ENCODE measurements around the gene AJAP1. TPM values are rescaled to one million over a fixed set of nuclear protein-coding genes. Genes with fewer than 3 reads are reported as not detected.
A peak's percentile ranks its signal among the peaks of the same experiment; 100 is the strongest.

The AJAP1 gene
- total and polyA plus RNA-seq, 2 experiments from 2014 or later = not detected

- H2AFZ ChIP-seq = no peak overlapping the region
- no peaks in the 10 kb centered on the region for H3K27me3 ChIP-seq (ENCODE audit: insufficient read depth)
- peaks cover 62% of the 10 kb centered on the region for H3K27me3 Mint-ChIP-seq (ENCODE audit: insufficient read depth, low read depth, poor library complexity)
- H3K79me2 ChIP-seq (replicated peaks; ENCODE audit: insufficient read depth) = no peaks in the 10 kb centered on the region
- H3K9me3 Mint-ChIP-seq = no peaks in the 10 kb centered on the region
- no peaks in the 10 kb centered on the region for H3K4me1 ChIP-seq (ENCODE audit: insufficient read depth)
- DNase-seq (ENCODE audit: low spot score) (no peak), ATAC-seq (no peak)
- H3K36me3 ChIP-seq (ENCODE audit: insufficient read depth) = peaks cover 4% of the 10 kb centered on the region; the same call in 1 of the 2 replicates
- H3K4me3 ChIP-seq = no peak overlapping the region
- H3K9me2 ChIP-seq (ENCODE audit: insufficient read depth) = no peaks in the 10 kb centered on the region
- H3F3A ChIP-seq (replicated peaks; ENCODE audit: low read depth) = no peaks in the 10 kb centered on the region
- H3K27ac ChIP-seq (ENCODE audit: low read depth) = no peak overlapping the region
- H3K4me1 Mint-ChIP-seq = peaks cover 57% of the 10 kb centered on the region
- peak overlapping the region; percentile 59 for H3K4me3 Mint-ChIP-seq
- no peaks in the 10 kb centered on the region; the same call in 2 of the 3 replicates for H3K36me3 Mint-ChIP-seq (ENCODE audit: low read depth)
- H3K27ac Mint-ChIP-seq = no peak overlapping the region
- no peaks in the 10 kb centered on the region for H4K20me1 ChIP-seq (replicated peaks; ENCODE audit: insufficient read depth)
- no peak overlapping the region for H3K4me2 ChIP-seq
- TF ChIP-seq, protein P1, sequence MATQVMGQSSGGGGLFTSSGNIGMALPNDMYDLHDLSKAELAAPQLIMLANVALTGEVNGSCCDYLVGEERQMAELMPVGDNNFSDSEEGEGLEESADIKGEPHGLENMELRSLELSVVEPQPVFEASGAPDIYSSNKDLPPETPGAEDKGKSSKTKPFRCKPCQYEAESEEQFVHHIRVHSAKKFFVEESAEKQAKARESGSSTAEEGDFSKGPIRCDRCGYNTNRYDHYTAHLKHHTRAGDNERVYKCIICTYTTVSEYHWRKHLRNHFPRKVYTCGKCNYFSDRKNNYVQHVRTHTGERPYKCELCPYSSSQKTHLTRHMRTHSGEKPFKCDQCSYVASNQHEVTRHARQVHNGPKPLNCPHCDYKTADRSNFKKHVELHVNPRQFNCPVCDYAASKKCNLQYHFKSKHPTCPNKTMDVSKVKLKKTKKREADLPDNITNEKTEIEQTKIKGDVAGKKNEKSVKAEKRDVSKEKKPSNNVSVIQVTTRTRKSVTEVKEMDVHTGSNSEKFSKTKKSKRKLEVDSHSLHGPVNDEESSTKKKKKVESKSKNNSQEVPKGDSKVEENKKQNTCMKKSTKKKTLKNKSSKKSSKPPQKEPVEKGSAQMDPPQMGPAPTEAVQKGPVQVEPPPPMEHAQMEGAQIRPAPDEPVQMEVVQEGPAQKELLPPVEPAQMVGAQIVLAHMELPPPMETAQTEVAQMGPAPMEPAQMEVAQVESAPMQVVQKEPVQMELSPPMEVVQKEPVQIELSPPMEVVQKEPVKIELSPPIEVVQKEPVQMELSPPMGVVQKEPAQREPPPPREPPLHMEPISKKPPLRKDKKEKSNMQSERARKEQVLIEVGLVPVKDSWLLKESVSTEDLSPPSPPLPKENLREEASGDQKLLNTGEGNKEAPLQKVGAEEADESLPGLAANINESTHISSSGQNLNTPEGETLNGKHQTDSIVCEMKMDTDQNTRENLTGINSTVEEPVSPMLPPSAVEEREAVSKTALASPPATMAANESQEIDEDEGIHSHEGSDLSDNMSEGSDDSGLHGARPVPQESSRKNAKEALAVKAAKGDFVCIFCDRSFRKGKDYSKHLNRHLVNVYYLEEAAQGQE (IDR thresholded peaks at IDR 0.05; ENCODE audit: unreplicated experiment) = no peak
- TF ChIP-seq POLR2AphosphoS5 (IDR thresholded peaks at IDR 0.05; ENCODE audit: low read depth) (no peak), CREB1 (CRISPR knock-in tag; IDR thresholded peaks at IDR 0.05; ENCODE audit: low read depth) (no peak), EZH2phosphoT487 (IDR thresholded peaks at IDR 0.05; ENCODE audit: unreplicated experiment) (no peak), JUNB (IDR thresholded peaks at IDR 0.05; ENCODE audit: unreplicated experiment) (no peak), ZNF114 (CRISPR knock-in tag; IDR thresholded peaks at IDR 0.05) (no peak), ETS1 (IDR thresholded peaks at IDR 0.05) (no peak), EZH2 (IDR thresholded peaks at IDR 0.05; ENCODE audit: low read depth, unreplicated experiment) (no peak), NANOG (IDR thresholded peaks at IDR 0.05; ENCODE audit: borderline replicate concordance) (no peak)
- TF ChIP-seq, protein P2, sequence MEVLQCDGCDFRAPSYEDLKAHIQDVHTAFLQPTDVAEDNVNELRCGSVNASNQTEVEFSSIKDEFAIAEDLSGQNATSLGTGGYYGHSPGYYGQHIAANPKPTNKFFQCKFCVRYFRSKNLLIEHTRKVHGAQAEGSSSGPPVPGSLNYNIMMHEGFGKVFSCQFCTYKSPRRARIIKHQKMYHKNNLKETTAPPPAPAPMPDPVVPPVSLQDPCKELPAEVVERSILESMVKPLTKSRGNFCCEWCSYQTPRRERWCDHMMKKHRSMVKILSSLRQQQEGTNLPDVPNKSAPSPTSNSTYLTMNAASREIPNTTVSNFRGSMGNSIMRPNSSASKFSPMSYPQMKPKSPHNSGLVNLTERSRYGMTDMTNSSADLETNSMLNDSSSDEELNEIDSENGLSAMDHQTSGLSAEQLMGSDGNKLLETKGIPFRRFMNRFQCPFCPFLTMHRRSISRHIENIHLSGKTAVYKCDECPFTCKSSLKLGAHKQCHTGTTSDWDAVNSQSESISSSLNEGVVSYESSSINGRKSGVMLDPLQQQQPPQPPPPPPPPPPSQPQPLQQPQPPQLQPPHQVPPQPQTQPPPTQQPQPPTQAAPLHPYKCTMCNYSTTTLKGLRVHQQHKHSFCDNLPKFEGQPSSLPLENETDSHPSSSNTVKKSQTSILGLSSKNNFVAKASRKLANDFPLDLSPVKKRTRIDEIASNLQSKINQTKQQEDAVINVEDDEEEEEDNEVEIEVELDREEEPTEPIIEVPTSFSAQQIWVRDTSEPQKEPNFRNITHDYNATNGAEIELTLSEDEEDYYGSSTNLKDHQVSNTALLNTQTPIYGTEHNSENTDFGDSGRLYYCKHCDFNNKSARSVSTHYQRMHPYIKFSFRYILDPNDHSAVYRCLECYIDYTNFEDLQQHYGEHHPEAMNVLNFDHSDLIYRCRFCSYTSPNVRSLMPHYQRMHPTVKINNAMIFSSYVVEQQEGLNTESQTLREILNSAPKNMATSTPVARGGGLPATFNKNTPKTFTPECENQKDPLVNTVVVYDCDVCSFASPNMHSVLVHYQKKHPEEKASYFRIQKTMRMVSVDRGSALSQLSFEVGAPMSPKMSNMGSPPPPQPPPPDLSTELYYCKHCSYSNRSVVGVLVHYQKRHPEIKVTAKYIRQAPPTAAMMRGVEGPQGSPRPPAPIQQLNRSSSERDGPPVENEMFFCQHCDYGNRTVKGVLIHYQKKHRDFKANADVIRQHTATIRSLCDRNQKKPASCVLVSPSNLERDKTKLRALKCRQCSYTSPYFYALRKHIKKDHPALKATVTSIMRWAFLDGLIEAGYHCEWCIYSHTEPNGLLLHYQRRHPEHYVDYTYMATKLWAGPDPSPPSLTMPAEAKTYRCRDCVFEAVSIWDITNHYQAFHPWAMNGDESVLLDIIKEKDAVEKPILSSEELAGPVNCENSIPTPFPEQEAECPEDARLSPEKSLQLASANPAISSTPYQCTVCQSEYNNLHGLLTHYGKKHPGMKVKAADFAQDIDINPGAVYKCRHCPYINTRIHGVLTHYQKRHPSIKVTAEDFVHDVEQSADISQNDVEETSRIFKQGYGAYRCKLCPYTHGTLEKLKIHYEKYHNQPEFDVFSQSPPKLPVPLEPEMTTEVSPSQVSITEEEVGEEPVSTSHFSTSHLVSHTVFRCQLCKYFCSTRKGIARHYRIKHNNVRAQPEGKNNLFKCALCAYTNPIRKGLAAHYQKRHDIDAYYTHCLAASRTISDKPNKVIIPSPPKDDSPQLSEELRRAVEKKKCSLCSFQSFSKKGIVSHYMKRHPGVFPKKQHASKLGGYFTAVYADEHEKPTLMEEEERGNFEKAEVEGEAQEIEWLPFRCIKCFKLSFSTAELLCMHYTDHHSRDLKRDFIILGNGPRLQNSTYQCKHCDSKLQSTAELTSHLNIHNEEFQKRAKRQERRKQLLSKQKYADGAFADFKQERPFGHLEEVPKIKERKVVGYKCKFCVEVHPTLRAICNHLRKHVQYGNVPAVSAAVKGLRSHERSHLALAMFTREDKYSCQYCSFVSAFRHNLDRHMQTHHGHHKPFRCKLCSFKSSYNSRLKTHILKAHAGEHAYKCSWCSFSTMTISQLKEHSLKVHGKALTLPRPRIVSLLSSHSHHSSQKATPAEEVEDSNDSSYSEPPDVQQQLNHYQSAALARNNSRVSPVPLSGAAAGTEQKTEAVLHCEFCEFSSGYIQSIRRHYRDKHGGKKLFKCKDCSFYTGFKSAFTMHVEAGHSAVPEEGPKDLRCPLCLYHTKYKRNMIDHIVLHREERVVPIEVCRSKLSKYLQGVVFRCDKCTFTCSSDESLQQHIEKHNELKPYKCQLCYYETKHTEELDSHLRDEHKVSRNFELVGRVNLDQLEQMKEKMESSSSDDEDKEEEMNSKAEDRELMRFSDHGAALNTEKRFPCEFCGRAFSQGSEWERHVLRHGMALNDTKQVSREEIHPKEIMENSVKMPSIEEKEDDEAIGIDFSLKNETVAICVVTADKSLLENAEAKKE (CRISPR knock-in tag; IDR thresholded peaks at IDR 0.05) = no peak
These were observed 3.6 kb downstream of the AJAP1 start for GRCh38 chr1:4657960-4658541.

All from GM23338 (cell line).